ENCODE data around the gene TSSK2.

TSSK2 gene

GRCh38 chr22:19172213-19173046 is 41.3 kb downstream of the TSSK2 start:
- no peak for DNase-seq

- no peak for DNase-seq
These were observed 42.2 kb downstream of the TSSK2 start for GRCh38 chr22:19173047-19174035.

DNA sequence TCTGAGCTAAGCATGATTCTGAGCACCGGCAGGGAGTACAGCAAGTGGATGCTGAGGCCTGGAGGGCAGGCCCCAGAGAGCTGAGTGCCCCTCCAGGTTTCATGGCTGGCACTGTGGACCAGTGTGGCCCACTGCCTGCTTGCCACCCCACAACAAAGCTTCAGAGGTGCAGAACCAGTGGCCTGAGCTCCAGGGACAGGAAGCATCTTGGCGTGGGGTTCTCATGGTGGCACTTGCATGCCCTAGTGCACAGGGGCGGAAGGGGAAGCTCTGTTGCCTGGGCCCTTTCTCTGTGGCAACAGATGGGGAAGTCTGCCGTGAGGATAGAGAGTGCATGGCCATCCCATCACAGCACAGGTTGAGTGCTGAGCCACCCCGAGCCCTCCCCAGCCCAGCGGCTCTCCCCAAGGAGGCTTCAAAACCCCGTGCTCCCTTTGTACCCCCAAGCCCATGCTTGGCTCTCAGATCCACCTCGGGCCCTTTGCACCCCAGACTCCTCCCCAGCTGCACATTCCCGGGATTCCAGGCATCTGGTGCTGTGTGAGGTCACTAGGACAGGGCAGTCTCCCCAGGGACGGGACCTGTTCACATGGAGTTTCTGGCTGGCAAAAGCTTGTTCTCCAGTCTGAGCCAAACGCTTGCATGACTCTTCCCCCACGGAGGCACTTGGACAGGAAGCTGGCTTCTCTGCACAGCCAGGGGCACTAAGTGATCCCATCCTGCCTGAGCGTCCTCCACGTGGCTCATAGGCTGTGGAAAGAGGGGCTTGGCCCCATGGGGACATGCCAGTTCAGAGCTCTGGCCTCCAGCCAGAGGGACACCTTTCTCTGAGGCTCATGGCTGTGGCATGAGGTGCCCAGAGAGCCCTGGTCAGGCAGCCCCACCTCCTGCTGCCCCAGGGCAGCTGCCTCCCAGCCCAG is 43.3 kb downstream of the TSSK2 start:
- DNase-seq = no peak

DNA sequence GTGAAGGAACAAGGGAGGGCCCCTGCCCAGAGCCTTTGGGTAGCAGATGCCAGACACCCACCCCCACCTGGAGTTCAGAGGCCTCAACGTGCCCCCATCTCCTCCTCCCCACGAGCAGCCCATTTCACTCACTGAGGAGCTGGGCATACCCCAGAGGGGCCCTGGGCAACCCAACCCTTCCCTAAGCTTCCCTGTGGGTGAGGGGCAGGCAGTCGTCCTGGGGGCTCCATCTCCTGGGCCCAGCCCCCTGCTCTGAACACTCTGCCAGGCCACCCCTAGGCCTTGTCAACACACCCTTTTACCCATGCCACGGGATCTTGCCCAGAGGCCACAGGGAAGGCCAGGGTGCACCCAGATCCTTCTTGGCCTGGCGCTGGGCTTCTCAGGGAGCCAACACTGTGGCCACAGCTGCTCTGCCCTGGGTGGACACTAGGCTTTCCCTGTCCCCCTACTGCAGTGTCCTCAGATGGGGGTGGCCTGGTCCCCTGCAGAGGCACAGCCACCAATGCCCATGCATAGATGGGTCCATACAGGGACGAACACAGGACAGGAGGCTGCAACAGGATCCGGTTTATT is 44.0 kb downstream of the TSSK2 start:
- no peak for DNase-seq

- no peak for DNase-seq
These were observed 44.6 kb downstream of the TSSK2 start for GRCh38 chr22:19175602-19176174.

DNA sequence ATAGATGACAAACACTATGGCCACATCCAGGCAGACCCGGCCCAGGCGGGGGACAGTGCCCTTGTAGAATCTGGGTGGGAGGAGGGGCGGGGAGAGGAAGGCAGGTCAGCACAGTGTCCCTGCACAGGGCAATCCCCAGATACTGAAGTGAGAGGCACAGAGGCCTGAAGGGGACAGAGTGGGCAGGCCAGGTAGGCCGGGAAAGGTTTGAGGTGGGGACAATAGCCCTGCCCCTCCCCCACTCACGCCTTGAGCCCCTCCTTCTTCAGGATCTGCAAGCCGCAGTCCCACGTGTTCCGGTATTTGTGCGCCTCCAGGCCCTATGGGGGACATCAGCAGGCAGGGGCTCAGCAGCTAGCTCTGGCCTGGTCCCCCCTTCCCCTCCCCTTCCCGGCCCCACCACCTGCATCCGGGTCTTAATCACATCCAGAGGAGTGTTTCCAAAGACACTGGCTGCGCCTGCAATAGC is 45.1 kb downstream of the TSSK2 start:
- DNase-seq = no peak

DNA sequence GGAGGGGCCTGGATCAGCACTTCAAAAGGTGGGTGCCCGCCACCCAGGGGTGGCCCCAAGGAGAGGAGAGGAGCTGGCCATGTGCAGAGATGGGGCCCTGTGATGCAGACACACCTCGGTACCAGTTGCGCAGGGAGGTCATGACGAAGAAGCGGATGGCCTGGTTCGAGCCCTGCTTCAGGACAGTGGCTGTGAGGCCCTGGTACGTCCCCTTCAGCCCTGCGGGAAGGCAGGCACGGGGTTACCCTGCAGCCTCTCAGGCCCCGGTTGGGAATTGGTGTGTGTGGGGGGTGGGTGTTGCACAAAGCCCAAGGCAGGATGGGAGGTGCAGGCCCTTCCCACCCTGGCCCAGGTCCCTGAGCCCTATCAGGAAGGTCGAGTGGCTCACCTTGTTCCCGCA is 45.6 kb downstream of the TSSK2 start:
- no peak for DNase-seq

DNA sequence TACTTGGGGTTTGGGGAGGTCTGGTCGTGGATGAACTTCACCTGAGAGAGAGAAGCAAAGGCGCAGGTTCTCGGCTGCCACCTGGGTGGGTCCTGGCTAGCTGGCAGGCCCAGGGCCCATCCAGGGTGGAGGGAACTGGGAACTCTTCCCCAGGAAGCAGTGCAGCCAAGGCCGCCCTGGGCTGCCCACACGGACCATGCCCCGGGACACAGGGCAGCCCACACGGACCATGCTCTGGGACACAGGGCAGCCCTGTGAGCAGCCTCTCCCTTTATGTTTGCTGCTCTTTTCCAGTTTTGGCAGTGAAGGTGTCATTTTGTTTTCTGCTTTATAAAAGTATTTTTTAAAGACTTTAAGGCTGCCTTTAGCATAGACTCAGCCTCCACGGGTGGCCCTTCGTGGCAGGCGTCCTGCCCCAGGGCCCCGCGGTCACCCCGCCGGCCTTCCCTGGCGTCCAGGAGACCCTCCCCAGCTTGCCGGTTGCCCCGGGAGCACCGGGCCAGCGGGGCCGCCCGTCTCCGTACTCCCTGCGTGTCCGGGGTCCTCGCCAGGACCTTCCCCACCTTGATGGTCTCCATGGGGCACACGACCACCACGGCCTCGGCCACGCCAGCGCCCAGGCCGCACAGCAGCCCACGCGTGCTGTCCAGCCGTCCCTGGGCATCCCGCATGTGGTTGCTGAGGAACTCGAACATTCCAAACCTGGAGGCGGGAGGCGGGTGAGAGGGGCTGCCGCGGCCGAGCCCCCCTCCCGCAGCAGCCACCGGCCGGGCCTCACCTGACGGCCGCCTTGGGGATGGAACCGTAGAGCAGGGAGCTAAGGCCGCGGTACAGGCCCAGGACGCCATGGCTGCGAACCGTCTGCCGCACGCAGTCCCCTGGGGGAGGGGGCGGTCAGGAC is 46.3 kb downstream of the TSSK2 start:
- DNase-seq = no peak

- DNase-seq = no peak
These were observed 47.1 kb downstream of the TSSK2 start for GRCh38 chr22:19178065-19178656.

- peak; percentile 25 to 55 for DNase-seq
These were observed 47.8 kb downstream of the TSSK2 start, which contains the start of gene SLC25A1 for GRCh38 chr22:19178657-19179496. Gene SLC25A1 (minus strand): TSS chr22:19178736. CDS start chr22:19178673, 63 bp downstream.

- peak in 1 of 2 experiments; percentile 38 for DNase-seq
These were observed 48.5 kb downstream of the TSSK2 start for GRCh38 chr22:19179497-19180048.

DNA sequence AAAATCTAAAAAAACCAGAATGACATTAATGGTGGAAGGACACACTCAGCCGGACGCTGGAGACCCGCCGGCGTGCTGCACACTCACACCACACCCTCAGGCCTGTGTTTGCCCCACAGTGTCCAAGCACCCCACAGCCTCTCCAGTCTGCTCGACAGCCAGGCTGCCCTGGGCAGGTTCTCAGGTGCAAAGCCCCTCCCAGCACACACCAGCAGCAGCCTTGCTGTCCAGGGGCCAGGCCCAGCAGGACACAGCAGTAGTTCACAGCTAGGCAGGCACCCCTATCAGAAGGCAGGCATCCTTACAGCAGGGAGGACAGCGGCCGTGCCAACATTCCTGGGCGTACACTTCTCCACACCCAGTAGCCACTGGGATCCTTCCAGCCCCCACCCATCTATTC is 49.1 kb downstream of the TSSK2 start:
- no peak for DNase-seq

GRCh38 chr22:19180740-19181410 is 49.8 kb downstream of the TSSK2 start:
- peak in 1 of 2 experiments; percentile 44 for DNase-seq

DNA sequence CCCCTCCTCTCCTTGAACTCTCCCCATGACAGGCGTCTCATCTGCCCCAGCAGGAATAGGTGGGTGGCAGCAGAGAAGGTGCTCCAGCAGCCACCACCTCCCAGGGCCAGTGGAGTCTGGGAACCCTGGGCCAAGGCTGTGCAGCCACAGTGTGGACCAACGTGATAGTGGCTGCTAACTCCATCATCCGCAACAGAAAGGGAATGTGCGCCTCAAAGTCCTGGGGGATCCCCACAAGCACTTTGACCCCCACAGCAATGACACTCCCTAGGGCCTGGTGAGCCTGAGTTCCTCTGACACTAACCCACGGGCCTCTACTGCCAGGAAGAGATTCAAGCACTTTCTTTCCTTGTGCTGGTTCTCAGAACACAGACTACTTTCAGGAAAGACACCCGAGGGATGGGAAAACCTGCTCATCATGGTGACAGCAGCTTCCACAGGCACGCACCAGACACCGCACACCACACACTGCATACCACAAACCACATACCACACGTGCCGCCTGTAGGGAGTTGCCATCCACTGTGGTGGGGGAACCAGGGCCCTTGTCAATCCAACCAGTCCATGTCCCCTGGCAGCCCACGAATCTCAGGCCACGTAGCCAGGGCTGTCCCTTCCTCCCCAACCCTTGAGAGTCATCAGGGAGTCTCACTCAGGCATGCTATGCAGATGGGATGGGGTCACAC is 50.8 kb downstream of the TSSK2 start:
- DNase-seq = no peak
